DND-41 (cell line): ENCODE results near the gene FNDC11.

Experiments used
- ATAC-seq: fragments of 200-7000 bp; cut with Tn5 transposase; 3 replicates; pipeline ENCODE4 v1.9.1; 2021; ENCODE audit warnings: low read depth; ENCODE audit not compliant: insufficient read depth
- DNase-seq: peaks from one replicate; pipeline ENCODE4 v3.0.0-alpha.2; 2020
- H2AFZ ChIP-seq: 2 replicates; pipeline ENCODE4 v1.6.0; 2012; ENCODE audit warnings: low read depth, low read length
- H3K27ac ChIP-seq: 2 replicates; pipeline ENCODE4 v1.5.1; 2012; ENCODE audit warnings: low read length, inconsistent platforms
- H3K27me3 ChIP-seq: fragments of 200-600 bp; sonication (generic); 2 replicates; pipeline ENCODE4 v1.6.0; 2012; ENCODE audit warnings: low read length, mild to moderate bottlenecking, inconsistent platforms; ENCODE audit not compliant: insufficient read depth, poor library complexity
- H3K36me3 ChIP-seq: 2 replicates; pipeline ENCODE4 v1.5.1; 2012; ENCODE audit warnings: low read length, inconsistent platforms; ENCODE audit not compliant: insufficient read depth
- H3K4me1 ChIP-seq: 2 replicates; pipeline ENCODE4 v1.5.1; 2012; ENCODE audit warnings: mild to moderate bottlenecking, low read length; ENCODE audit not compliant: insufficient read depth
- H3K4me2 ChIP-seq: 2 replicates; pipeline ENCODE4 v1.6.0; 2012; ENCODE audit warnings: mild to moderate bottlenecking, moderate library complexity, low read length, inconsistent platforms; ENCODE audit not compliant: insufficient read depth
- H3K4me3 ChIP-seq, 2 experiments: fragments of 200-600 bp in 1 of 2; shearing (Covaris generic) in 1 of 2; 2 replicates each; pipeline ENCODE4 v1.5.1; 2012 to 2016; ENCODE audit warnings: inconsistent platforms in 2 of 2, low read length in 2 of 2, mild to moderate bottlenecking in 2 of 2, low read depth in 1 of 2, moderate library complexity in 1 of 2
- H3K79me2 ChIP-seq: 2 replicates; pipeline ENCODE4 v1.6.0; 2012; ENCODE audit warnings: low read length, inconsistent platforms; ENCODE audit not compliant: insufficient read depth
- H3K9ac ChIP-seq: 2 replicates; pipeline ENCODE4 v1.6.0; 2012; ENCODE audit warnings: low read depth, mild to moderate bottlenecking, inconsistent platforms, low read length, moderate library complexity
- H3K9me3 ChIP-seq: 2 replicates; pipeline ENCODE4 v1.5.1; 2012; ENCODE audit warnings: low read length, moderate library complexity, mild to moderate bottlenecking, inconsistent platforms; ENCODE audit not compliant: insufficient read depth, severe bottlenecking
- H4K20me1 ChIP-seq: 2 replicates; pipeline ENCODE4 v1.6.0; 2012; ENCODE audit warnings: low read length; ENCODE audit not compliant: insufficient read depth
- EZH2 ChIP-seq: IDR thresholded peaks from 3 replicates; pipeline ENCODE4 v1.6.1; 2012; ENCODE audit warnings: borderline replicate concordance, low read depth, mild to moderate bottlenecking, moderate library complexity, low read length, inconsistent platforms; ENCODE audit not compliant: severe bottlenecking
- TF ChIP-seq, protein P1 (sequence below): IDR thresholded peaks from 2 replicates; pipeline ENCODE4 v1.5.1; 2012; ENCODE audit warnings: borderline replicate concordance, low read length, moderate library complexity, mild to moderate bottlenecking; ENCODE audit not compliant: poor library complexity, severe bottlenecking; ENCODE audit errors: extremely low read depth

The FNDC11 gene

DNA sequence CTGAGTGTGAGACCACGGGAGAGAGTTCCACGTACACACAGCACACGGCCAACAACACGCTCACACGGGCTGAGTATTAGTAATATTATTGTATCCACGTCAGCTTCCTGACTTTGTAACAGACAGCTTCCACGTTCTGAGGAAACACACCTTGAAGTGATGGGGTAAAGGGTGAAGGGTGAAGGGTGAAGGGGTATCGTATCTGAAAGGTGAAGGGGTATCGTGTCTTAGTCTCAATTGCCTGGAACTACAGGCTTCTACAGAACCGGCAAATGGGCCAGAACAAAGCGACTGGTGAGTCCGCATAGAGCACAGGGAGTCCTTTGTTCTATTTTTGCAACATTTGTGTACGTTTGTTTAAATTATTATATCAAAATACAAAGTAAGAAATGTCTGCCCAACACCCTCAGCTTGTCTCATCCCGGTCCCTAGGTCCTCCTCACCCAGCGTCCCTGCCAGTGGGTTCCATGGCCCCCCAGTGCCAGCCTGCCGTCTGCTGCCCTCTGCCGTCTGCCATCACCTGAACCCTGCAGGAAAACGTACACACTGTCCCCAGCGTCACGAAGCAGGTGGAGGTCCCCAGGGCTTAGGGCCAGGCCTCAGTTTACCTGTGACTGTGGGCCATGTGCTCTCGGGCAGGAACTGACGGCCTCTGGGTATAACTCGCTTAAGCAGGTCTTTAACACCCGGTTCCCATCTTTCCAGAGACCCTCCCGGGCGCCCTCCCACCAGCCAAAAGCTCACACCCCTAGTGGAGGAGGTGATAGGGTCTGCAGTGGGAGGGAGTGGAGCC is 24.5 kb downstream of the FNDC11 start:
- no peaks in the 10 kb centered on the region for H3K36me3 ChIP-seq
- no peaks in the 10 kb centered on the region for H3K9me3 ChIP-seq
- no peak overlapping the region for H3K4me2 ChIP-seq
- no peak overlapping the region for H2AFZ ChIP-seq
- H4K20me1 ChIP-seq = peaks cover 5% of the 10 kb centered on the region; the same call in 1 of the 2 replicates
- no peaks in the 10 kb centered on the region for H3K27me3 ChIP-seq
- H3K4me1 ChIP-seq = peaks cover 11% of the 10 kb centered on the region
- H3K9ac ChIP-seq = no peak overlapping the region
- TF ChIP-seq, protein P1, sequence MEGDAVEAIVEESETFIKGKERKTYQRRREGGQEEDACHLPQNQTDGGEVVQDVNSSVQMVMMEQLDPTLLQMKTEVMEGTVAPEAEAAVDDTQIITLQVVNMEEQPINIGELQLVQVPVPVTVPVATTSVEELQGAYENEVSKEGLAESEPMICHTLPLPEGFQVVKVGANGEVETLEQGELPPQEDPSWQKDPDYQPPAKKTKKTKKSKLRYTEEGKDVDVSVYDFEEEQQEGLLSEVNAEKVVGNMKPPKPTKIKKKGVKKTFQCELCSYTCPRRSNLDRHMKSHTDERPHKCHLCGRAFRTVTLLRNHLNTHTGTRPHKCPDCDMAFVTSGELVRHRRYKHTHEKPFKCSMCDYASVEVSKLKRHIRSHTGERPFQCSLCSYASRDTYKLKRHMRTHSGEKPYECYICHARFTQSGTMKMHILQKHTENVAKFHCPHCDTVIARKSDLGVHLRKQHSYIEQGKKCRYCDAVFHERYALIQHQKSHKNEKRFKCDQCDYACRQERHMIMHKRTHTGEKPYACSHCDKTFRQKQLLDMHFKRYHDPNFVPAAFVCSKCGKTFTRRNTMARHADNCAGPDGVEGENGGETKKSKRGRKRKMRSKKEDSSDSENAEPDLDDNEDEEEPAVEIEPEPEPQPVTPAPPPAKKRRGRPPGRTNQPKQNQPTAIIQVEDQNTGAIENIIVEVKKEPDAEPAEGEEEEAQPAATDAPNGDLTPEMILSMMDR = peak; percentile 50
- TF ChIP-seq EZH2 = no peak
- H3K4me3 ChIP-seq = no peak overlapping the region
- no peaks in the 10 kb centered on the region; the same call in 1 of the 2 replicates for H3K79me2 ChIP-seq
- DNase-seq (peak; percentile 27), ATAC-seq (no peak)
- no peak overlapping the region for H3K27ac ChIP-seq

GRCh38 chr20:63579017-63579694 is 25.2 kb downstream of the FNDC11 start:
- Histone ChIP-seq H3K79me2 (no peaks in the 10 kb centered on the region), H3K9ac (no peak overlapping the region), H2AFZ (no peak overlapping the region), H3K4me3 (no peak overlapping the region), H3K27me3 (no peaks in the 10 kb centered on the region), H3K36me3 (no peaks in the 10 kb centered on the region), H3K27ac (no peak overlapping the region), H4K20me1 (peaks cover 4% of the 10 kb centered on the region; the same call in 1 of the 2 replicates), H3K4me2 (no peak overlapping the region), H3K9me3 (no peaks in the 10 kb centered on the region), H3K4me1 (peaks cover 6% of the 10 kb centered on the region)
- DNase-seq (no peak), ATAC-seq (no peak)
- no peak for TF ChIP-seq EZH2
- TF ChIP-seq, protein P1 = no peak

DNA sequence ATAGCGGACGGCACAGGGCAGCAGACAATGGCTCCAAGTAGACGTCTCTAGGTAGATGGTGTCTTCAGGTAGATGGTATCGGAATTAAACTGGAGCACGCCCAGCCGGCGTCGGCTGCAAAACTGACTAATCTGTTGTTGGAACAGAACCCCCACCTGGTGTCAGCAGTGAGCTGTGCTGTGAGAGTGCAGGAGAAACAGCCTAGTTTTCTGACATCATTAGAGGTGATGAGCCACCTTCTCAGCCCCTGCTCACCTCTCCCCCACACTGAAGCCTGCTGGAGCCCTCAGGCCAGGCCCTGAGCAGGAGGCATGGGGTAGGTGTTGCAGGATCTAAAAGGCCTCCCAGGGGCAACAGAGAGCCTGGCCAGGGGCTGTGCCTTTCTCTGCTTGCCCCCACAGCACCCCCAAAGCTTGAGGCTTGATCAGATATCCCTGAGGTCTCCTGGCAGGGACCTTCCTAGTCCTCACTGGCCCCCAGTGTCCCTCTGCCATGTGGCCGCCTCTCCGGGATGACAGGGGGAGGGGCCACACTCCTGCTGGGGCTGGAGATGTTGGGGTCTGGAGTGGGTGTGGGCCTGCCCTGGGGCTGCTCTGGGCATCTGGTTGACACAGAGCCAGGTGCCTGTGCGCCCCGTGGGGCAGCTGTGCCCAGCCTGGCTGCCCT is 27.0 kb downstream of the FNDC11 start:
- H3K4me2 ChIP-seq = no peak overlapping the region
- no peaks in the 10 kb centered on the region for H3K4me1 ChIP-seq
- H3K4me3 ChIP-seq = no peak overlapping the region
- H3K9ac ChIP-seq = no peak overlapping the region
- DNase-seq (peak; percentile 33), ATAC-seq (peak; percentile 54; the same call in 2 of the 3 replicates)
- TF ChIP-seq, protein P1 = peak; percentile 55
- TF ChIP-seq EZH2 = no peak
- H3K36me3 ChIP-seq = no peaks in the 10 kb centered on the region
- H3K9me3 ChIP-seq = no peaks in the 10 kb centered on the region
- no peak overlapping the region for H3K27ac ChIP-seq
- no peaks in the 10 kb centered on the region for H3K79me2 ChIP-seq
- H4K20me1 ChIP-seq = peaks cover 4% of the 10 kb centered on the region; the same call in 1 of the 2 replicates
- no peak overlapping the region for H2AFZ ChIP-seq
- no peaks in the 10 kb centered on the region for H3K27me3 ChIP-seq
